ELF-1 (cell line): Measurements from ENCODE around the gene CCNY.
"Not testable (repeated sequence)": the region's sequence is repeated elsewhere in the genome, so short reads cannot be mapped to it uniquely, and the experiment has no call there.

Source experiments
- DNase-seq: peaks from one replicate; pipeline ENCODE4 v3.0.0-alpha.2; 2016; ENCODE audit warnings: low read depth, low spot score

Gene CCNY

DNA sequence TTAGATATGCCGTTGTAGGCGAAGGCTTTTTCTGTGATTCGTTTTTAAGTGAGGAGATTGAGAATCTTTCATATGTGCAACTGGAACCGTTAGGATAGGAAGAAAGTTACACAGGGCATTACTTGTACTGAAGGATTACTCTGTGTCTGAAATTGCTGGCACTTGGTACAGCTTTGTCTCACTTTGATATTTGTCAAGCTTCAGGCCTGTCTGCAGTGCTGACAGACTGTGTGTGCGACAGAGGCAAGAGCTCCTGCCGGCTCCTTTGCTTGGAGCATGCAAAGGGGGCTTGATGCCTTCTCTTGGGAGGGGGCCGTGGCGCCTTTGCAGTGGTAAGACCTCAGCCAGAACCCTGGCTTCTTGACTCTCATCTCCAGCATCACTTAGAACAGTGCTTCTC lies 45.8 kb downstream of the CCNY start:
- DNase-seq, result no peak

DNA sequence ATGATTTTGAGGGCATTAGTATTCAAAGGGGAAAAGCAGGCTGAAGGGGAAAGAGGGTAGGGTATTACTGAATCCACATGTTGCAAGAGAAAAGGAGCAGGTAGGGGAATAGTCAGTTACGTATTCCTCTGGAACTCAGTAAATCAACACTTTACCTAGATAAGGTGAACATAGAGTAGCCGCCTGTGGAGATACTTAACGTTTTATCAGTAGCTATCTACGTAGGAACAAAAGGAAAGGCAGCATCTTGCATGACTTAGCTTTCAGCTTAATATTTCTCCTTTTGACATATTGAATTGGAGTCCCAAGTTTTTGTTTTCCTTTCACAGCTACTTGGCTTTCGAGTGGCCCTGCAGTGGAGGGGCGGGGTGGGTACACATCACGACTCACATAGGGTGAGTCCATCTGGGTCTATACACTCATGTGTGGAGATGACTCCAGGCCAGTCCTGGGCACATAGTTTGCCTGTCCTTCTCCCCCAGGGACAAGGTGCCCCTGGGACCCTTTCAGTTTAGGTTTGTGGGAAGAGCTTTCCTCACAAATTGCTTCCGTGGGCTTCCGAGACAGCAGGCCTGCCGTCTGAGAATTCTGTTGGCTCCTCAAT lies 48.1 kb downstream of the CCNY start:
- no peak for DNase-seq

DNA sequence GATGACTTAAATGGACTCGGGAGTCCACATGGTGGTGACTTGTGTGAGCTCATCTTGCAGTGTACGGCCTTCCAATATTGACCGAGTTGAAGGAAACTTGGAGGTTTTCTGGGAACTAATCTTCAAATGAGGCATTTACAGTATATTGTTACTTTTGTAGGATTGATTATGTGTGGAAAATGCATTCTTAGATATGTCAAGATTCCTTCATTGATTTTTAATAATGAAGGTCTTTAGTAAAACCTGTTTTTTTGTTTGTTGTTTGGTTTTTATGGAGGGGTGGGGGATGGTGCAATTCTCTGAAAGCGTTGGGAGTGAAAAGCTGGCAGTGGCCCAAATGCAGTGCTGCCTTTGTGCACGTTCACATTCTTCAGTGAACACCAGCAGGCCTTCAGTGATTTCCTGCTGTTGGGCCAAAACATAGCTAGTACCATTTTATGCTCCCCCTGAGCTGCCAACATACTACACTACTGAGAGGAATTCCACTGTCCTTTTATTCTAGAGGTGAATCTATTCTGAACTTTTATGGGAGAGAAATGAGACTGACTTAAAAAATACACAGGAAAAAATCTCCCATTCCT lies 50.4 kb downstream of the CCNY start:
- no peak for DNase-seq

DNA sequence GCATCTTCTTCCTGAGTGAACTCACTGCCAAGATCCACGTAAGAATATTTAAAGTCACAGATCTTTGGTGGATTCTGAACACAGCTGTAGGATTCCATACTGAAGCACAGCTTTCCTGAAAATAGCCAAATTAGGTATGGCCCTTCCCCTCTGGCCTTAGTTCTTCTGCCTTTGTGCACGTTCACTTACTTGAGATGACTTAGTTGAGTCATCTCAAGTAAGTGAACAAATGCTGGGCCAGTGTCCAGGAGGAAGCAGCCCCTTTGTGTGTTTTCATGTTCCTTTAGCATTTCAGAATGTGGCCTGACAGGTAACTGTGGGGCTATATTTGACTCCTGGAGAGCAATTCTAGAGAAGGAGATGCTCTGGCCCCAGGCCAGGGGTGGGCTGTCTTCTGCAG lies 51.5 kb downstream of the CCNY start:
- DNase-seq, result no peak

- no peak for DNase-seq
Observed at GRCh38 chr10:35388197-35388596, 51.9 kb downstream of the CCNY start.

GRCh38 chr10:35388682-35389081 lies 52.4 kb downstream of the CCNY start:
- no peak for DNase-seq

- DNase-seq, result no peak
Observed at GRCh38 chr10:35390161-35390840, 54.0 kb downstream of the CCNY start.

DNA sequence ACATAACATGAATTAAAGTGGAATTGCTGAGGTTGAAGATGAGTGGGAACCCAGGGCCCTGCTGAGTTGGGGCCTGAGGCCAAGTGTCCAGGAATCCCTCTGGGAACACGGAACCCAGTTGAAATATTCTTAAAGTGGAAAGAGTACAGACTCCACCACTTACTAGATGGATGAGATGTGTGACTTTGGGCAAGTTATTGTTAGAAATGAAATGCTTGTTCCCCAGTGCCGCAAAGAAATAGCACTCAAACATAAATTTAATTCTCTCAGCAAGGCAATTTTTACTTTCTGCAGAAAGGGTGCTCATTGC lies 54.5 kb downstream of the CCNY start:
- DNase-seq, result no peak

- DNase-seq, result no peak
Observed at GRCh38 chr10:35391153-35391953, 55.0 kb downstream of the CCNY start.

DNA sequence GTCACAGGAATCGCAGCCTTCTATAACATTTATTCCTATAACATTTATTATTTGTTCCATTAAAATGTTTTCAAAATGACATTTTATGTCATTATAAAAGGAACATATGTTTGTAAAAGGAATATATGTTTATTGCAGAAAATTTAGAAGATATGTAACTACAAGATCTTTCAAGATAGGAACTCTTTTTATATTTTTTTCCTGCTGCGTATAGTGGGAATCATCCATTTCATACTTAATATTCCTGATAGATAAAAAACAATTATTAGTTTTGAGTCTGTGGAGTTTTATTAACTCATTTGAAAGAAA lies 55.6 kb downstream of the CCNY start:
- DNase-seq, result no peak

- no peak for DNase-seq
Observed at GRCh38 chr10:35392482-35393228, 56.3 kb downstream of the CCNY start.

DNA sequence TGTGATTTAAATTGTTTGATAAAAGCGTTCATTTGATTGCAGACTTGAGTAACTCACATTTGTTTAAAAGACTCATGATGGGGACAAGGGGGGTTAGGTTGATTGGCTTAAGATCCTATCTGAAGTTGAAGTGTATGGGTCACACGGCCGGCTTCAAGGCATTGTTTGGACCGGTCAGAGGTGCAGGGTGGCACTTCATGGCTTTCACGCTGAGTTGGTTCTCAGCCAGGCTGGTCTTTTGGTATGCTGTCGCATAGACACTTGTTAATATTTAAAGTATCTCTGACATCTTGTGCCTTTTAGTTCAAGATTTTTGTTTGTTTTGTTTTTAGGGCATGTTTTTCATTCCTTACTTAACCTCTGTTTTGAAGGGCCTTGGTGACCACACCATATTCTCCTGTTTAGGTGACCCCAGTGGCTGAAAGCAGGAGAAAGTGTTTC lies 58.1 kb downstream of the CCNY start:
- DNase-seq, result no peak

DNA sequence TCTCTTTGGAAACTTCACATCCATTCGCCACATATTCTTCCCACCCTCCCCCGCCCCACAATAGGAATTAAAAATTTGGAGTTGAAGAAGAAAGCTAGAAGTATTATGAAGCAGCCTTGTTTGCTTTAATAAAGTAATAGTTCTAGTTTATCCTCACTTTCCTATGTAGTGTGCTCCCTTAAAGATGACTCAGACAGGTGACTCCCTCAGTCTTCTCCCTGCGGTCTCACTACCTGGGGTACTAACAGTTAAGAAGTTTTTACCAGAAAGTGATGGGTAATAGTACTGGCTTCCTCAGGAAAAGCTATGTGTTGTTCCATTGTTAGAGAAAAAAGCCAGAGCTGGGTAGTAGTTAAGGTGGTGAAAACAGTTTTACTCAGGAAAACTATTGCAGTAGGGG lies 58.6 kb downstream of the CCNY start:
- no peak for DNase-seq

- DNase-seq, result no peak
Observed at GRCh38 chr10:35396560-35397434, 60.5 kb downstream of the CCNY start.

- no peak for DNase-seq
Observed at GRCh38 chr10:35397953-35398352, 61.6 kb downstream of the CCNY start.

DNA sequence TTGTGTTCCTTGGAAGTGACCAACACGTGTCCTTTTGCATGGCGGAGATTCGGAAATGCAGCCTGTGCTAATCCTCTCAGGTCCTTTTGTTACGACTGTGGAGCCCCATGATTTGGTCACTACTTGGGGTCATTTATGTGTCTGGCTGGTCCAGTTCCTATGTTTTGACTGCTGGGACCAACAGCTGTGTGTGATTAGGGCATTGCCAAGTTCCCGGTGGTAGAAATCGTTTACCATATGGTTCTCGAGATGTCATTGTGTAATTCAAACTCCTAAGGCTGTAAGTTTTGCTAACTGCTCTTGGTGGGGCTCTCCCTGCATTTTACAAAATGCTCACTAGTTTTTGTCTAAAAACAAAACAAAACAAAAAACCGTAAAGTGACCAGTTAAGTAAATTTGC lies 62.0 kb downstream of the CCNY start:
- DNase-seq, result no peak

DNA sequence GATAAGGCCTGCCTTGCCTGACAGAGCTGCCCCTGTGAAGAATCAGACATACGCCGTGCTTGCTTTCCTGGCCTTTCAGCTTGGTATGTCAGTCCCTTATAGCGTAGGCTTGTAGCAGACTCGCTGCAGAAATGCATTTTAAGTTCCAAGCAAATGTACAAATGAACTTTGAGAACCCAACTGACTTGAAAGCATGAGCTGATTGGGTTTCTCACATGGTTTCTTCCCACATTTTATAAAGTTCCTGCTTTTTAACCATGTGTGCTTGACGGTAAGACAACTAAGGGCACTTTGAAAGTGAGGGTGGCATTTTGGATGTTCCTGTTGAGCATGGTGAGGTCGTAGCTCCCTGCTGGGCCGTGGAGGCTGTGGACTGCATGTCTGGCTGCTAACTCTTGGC lies 62.6 kb downstream of the CCNY start:
- no peak for DNase-seq

DNA sequence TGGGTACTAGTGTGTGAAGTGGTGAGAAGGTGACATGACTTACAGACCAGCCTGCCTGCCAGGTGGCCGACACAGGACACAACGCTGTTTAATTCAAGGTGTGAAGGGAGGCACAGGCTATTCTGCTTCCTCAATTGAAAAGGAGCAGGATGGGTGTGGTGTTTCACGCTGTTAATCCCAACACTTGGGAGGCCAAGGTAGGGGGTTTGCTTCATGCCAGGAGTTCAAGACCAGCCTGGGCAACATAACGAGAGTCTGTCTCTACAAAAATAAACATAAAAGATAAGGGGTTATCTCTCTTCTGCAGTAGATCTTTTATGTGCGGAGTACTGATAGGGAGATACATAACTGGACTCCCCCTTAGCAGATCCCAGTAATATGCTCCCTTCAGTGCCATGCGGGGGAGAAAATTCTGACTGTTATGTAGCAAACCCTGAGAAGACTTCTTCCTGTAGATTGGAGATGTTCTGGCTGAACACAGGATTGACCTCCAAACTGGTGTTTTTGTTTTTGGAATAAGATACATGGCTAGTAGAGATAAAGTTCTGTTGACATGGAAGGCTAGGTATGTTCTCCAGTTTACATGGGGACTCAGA lies 63.2 kb downstream of the CCNY start:
- no peak for DNase-seq

DNA sequence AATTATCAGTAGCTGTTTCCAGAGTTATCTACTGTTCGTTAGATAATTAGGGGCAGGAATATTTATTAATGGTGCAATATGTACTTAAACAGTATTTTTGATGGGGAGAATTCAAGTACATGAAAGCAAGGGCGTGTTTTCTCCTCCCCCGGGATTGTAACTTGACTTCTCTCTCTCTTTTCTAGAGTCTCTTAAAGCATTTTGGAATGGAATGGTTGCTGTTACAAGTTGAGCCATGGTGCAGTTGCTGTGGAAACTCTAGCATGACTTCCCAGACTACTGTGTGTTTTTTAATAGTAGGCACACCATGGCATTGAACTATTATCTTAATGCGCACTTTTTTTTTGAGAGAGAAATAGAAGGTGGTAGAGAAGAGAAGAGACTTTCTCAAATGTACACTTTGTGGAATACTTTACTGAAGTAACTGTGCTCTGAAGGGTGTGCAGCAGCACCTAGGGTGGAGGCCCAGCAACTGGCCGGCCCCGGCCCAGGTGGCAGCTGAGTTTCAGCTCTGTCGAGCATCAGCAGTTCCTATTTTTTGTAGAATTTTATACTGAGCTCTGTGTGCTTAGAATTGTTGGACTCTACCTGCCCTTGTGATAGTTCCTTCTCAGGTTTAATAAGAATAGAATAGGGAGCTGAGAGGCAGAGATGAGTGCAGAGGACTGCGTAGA lies 64.4 kb downstream of the CCNY start:
- DNase-seq, result no peak

DNA sequence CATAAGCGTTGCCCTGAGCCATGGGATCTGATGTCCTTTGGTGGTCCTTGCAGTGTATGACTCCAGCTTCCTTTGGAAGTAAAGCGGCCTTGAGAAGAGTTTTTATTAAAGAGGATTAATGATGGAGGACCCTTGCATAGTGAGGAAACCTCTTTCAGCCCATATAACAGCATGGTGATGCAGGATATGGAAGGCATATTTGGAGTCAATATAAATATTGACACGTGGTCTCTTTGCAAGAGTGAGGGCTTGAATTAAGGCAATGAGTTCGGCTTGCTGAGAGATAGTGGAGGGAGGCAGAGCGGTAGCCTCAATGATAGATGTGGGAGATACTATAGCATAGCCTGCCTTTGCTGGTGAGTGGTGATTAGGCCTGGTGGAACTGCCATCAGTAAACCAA lies 67.2 kb downstream of the CCNY start:
- not testable (repeated sequence) for DNase-seq
